T-helper 9 cell (primary cell): ENCODE results near the gene NOXO1.
"Not testable (repeated sequence)": the region's sequence is repeated elsewhere in the genome, so short reads cannot be mapped to it uniquely, and the experiment has no call there.

Experiments used
- DNase-seq: peaks from one replicate; pipeline ENCODE4 v3.0.0-alpha.2; 2020

NOXO1 gene

DNA sequence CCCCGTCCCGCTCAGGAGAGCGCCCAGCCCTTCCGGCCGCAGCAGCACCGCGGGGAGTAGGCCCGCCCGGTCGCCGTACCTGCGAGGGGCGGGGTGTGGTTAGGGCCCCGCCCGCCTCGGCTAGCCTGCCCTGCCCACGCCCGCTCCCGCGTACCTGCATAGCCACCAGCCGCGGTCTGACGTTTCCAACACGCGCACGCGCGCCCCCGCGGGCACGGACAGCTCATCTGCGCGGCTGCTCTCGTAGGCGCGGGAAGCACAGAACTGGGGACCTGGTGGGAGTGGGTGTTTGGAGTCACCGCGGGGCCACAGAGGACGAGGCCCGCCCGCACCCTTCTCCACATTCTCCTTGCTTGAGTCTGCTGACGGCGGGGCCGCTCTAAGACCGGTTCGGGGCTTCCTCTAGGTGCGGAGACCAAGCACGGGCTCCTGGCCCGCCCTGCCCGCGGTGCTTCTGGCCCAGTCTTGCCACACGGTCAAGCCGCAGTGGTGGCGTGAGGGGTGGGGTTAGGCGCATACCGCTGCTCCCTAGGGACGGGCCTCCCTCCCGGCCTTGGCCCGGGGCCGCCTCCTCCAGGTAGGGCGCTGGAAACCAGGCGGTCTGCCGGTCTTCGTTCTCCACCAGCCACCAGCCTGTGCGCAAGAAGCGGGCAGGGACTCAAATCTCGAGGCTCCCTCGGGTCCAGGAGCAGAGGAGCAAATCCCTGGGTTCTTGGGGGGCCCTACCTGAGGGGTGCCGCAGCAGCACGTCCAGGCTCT is 1.8 kb downstream of the NOXO1 start:
- DNase-seq: no peak

DNA sequence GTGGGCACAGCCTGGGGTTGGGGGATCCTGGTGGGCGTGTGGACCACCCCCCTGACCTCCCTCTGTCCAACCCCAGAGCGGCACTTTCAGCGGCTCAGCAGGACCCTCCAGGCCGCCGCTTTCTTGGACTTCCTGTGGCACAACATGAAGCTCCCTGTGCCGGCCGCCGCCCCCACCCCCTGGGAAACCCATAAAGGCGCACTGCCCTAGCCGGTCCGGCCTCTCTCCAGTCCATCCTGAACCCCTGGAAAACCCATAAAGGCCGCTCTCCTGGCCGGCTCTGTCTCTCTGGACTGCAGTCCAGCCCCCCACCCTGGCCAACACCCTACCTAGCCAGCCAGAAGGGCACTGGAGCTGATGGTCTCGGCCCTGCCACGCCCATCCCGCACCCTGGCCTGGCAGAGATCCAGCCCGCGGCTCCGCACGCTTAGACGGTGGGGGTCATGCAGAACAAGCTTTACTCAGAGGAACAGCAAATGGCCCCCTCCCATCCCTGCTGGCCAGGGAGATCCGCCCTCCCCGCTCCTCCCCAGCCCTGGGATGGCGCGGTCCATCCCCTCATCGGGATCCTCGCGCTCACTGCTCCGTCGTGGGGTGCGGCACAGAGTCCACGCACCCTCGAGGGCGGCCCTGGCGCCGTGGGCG is 2.7 kb downstream of the NOXO1 start:
- DNase-seq: no peak

DNA sequence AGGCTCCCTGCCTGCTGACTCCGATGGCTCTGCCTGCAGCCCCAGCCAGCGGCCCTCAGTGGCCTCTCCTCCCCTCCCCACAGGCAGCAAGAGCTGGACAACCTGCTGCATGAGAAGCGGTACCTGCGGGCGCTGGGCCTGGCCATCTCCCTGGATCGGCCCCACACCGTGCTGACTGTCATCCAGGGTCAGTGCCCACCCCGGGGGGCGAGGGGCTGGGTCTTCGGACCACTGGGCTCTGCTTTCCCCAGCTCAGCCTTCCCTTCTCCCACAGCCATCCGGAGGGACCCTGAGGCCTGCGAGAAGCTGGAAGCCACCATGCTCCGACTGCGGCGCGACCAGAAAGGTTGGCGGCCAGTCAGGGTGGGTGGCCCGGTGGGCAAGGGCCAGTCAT is 3.4 kb downstream of the NOXO1 start:
- DNase-seq: no peak

DNA sequence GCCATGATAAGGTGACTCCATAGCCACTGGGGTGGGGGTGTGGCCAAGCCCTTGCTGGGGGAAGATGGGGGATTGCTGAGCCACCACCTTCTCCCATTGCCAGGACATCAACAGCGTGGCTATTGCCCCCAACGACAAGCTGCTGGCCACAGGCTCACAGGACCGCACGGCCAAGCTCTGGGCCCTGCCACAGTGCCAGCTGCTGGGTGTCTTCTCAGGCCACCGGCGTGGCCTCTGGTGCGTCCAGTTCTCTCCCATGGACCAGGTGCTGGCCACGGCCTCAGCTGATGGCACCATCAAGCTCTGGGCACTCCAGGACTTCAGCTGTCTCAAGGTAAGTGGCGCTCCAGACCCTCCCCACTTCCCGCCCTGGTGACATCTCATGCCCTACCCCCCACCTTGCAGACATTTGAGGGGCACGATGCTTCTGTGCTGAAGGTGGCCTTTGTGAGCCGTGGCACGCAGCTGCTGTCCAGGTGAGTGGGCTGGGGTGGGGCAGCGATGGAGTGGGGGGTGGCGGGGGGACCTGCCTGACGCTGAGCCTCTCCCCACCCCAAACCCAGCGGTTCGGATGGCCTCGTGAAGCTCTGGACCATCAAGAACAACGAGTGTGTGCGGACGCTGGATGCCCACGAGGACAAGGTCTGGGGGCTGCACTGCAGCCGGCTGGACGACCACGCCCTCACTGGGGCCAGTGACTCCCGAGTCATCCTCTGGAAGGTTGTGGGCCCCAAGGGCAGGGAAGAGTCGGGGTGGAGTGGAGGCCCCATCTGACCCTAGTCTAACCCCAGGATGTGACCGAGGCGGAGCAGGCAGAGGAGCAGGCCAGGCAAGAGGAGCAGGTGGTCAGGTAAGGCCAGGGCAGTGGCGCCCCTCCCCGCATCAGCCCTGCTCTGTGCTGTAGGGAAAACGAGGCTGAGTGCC is 4.1 kb downstream of the NOXO1 start:
- DNase-seq: no peak

DNA sequence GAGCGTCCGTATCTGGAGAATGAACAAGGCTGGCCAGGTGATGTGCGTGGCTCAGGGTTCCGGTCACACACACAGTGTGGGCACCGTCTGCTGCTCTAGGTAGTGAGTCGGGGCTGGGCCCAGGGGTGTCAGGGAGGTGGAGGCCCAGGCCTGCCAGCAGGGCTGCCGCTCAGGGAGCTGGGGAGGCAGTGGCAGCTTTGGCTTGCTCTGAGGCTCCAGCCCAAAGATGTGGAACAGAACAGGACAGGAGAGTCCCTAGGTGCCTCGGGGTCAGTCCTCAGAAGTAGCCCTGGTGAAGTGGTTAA is 5.1 kb downstream of the NOXO1 start:
- no peak for DNase-seq

DNA sequence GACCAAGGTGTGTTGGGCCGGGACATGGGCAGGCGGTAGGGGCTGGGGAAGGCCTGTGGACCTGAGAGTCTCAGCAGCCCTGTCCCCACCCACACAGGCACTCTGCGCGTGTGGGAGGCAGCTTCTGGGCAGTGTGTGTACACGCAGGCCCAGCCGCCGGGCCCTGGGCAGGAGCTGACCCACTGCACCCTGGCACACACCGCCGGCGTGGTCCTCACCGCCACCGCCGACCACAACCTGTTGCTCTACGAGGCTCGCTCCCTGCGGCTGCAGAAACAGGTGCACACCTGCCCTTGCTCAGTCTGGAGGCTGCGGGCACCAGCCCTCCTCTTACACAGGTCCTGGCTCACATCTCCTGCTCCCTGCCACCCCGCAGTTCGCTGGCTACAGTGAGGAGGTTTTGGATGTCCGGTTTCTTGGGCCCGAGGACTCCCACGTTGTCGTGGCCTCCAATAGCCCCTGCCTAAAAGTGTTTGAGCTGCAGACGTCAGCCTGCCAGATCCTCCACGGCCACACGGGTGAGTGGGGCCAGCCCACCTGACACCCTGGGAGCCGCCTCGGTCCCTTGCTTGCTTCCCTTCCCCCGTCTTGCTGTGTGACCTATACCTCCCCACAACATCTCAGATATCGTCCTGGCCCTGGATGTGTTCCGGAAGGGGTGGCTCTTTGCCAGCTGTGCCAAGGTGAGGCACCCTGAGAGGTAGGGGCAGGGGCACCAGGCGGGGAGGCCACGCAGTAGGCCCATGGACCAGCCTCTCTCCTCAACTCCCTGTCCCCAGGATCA is 5.6 kb downstream of the NOXO1 start:
- no peak for DNase-seq

DNA sequence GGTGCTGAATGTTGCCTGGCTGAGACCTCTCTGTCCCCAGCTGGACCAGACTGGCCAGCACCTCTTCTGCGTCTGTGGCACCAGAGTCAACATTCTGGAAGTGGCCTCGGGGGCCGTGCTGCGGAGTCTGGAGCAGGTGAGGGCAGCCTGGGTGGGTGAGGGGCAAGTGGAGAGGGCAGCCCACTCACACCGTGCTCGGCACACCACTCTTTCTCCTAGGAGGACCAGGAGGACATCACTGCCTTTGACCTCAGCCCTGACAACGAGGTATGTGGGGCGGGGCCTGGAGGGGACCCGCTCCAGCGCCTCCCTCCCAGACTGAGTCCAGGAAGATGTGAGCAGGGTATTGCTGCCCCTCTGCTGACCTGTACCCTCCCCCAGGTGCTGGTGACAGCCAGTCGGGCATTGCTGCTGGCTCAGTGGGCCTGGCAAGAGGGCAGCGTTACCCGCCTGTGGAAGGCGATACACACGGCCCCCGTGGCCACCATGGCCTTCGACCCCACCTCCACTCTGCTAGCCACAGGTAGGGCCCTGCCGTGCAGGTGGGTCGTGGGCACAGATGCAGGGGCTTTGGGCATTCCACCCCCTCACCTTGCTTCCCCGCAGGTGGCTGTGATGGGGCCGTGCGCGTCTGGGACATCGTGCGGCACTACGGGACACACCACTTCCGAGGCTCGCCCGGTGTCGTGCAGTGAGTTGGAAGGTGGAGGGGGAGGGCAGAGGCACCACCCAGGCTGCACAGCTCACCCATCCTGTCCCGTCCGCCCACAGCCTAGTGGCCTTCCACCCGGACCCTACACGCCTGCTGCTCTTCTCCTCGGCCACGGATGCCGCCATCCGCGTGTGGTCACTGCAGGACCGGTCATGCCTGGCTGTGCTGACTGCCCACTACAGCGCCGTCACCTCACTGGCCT is 6.9 kb downstream of the NOXO1 start:
- DNase-seq: no peak

DNA sequence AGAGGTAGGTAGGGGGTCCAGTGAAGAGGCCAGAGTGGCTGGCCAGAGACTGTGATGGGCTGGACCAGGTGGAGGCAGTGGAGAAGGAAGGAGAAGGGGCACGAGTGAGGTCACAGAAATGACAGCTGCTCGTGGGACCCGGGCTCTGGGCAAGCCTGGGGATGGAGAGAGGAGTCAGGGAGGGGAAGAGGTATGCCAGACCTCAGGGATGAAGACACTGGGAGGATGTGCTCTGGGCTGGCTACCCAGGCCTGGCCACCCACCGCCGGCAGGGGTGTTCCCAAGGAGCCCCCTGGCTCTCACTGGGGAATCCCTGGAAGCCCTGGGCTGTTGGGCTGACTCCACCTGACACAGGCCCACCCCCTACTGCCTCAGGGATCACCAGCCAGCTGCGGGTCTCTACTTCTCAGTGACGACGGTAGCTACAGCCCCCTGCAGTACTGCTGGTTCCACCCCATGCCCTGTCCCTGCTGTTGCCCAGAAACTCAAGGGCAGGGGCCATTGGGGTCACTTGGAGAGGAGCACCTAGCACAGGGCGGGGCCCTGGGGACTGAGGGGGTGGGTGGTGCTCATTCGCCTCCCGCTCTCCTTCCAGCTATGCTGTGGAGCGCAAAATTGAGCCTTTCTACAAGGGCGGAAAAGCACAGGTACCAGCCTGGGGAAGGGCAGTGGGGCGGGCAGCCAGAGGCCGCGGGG is 7.7 kb downstream of the NOXO1 start:
- DNase-seq: no peak

DNA sequence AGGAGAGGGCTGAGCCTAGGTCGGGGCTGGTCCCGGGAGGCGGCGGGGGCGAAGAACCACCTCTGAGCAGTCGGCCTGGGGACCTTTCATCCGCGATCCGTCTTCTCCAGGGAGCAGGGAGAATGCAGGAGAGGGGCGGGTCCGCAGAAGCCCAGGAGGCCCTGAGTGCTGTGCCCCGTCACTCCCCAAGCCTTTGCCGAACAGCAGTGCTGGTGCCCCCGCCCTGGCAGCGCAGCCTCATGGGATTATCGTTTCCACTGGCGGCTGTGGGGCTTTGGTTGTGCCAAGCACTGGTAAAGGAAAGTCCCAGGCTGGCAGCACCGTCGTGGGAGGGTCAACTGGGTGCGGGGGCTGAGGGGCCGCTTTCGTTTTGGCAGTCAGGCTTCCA is 8.8 kb downstream of the NOXO1 start:
- DNase-seq: no peak

DNA sequence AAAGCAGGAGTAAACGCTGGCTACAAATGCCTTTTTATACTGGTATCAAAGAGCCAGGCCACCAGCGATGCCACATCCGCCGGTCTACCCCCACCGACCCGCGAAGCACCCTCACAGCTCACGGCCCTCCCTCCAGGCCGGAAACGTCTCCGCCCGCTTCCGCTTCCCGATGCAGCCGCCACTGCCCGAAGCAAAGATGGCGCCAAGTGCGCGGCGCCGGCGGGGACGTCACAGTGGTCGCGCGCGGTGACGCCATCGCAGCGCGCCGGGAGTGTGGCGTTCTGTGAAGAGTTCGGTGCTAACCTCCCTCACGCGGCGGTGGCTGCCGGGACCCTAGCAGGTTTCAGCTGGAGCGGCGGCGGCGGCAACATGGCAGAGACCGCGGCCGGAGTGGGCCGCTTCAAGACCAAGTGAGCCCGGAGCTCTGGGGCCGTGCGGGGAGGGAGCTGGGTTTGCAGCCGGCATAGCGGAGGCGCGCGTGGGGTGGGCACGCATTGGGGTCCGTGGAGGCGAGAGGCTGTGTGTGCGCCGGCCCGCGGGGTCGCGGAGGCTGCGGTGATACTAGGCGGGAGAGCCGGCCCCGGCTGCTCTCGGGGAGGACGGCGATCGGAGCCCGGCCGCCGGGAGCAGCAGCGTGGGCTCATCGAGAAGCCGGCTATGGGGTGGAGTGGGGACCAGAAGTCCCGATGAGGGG is 9.3 kb downstream of the NOXO1 start, which contains the start of gene TBL3:
Gene TBL3 (plus strand): TSS at position 258 of the 694 bp plus-strand sequence. CDS start 112 bp downstream, at position 370.
- DNase-seq: peak; percentile 95

DNA sequence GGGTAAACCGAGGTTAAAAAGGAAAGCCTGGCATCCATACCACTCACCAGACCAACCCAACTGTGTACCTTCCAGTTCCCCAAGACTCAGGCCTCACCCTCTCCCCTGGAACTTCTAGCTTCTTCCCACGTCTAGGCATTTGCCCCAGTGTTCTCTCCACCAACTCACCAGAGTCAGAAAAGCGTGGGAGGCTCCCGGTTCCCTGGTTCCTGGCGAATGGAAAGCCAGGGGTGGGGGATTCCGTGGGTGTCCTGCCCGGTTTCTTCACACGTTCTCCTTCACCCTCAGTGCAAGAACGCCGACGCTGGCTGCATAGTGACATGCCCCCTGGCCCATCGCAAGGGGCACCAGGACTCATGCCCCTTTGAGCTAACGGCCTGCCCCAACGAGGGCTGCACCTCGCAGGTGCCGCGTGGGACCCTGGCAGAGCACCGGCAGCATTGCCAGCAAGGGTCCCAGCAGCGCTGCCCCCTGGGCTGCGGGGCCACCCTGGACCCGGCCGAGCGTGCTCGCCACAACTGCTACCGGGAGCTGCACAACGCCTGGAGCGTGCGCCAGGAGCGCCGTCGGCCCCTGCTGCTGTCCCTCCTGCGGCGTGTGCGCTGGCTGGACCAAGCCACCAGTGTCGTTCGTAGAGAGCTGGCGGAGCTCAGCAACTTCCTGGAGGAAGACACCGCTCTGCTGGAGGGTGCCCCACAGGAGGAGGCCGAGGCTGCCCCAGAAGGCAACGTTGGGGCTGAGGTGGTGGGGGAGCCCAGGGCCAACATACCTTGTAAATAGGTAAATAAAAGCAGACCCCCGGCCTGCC is 12.9 kb downstream of the NOXO1 start:
- no peak for DNase-seq

DNA sequence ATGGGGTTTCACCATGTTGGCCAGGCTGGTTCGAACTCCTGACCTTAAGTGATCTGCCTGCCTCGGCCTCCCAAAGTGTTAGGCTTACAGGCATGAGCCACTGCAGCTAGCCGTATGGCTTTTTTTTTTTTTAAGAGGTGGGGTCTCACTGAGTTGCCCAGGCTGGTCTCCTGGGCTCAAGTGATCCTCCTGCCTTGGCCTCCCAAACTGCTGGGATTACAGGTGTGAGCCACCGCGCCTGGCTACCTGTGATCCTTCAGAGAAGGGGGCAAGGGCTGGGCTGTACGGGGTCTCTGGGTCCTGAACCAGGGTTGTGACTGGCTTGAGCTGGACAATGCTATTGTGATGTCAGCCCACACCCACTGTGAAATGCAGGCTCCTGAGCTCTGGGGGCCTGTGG is 14.8 kb downstream of the NOXO1 start, which contains the start of gene RNF151:
Gene RNF151 (plus strand): TSS at position 397 of the 400 bp plus-strand sequence. CDS start 26 bp downstream, outside the sequence.
- DNase-seq: no peak

DNA sequence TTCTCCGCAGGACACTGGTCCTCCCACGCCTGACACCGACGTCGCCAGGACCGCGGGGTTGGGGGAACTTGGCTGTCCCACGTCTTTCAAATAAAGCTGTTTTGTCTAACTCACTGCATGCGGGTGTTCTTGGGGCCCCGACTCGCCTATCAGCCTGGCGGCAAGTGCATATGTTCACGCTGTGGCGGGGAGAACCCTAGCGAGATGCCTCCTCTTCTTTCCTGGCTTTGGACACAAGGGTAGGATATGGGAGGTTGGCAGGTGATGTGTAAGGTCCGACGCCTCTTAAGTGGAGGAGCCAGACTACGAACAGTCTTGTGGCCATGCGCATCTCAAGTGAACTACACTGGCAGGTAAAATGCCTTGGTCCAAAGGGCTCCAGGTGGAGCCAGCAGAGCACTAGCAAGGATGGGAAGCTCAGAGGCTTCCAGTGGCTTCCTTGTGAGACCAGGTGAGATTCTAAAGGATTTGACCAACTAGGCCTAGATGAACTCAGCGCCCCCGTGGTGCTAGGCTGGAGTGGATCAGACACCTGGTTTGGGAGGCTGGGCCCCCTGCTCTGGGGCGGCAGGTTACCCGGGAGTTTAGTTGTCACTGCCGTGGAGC is 15.8 kb downstream of the NOXO1 start:
- no peak for DNase-seq

DNA sequence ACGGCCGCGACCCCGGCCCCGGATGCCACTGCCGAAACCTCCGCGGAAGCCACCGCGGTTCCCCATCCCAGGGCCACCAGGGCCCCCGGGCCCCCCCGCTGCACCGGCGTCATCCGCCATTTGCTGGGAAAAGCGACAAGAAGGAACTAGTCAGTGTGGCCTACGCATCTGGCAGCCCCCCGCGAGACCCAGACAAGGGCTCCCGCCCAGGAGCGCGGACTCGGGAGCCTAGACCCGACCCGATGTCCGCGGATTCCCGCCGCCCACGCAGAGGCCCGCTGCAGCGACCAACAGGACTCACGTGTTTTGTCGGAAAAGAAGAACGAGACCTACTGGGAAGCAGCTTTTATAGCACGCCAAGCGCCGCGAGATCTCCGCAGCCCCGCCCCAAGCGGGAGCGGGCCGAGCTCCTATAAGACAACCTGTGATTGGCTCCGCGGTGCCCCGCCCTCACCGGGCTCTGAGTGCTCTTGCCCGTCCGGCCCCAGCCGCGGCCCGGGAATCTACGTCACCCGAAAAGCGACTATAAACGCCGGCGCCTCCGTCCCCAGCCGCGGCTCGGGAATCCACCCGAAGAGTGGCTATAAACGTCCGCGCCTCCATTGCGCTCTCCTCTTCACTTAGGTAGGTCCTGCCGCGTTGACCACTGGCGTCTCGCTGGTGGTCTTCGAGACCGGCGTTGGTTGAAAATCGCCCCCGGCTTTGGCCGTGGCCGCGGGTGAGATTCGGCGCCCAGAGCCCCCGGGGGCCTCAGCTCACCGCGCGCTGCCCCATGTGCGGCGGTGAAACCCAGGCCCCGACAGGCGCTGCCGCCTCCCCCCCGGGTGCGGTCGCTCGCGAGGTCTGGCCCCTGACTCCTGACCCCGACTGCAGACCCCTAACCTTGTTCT is 16.5 kb downstream of the NOXO1 start, which contains the start of gene RPS2:
Gene RPS2 (minus strand): TSS at position 321 of the 890 bp plus-strand sequence. CDS start 201 bp downstream, at position 120.
- peak; percentile 99 for DNase-seq

DNA sequence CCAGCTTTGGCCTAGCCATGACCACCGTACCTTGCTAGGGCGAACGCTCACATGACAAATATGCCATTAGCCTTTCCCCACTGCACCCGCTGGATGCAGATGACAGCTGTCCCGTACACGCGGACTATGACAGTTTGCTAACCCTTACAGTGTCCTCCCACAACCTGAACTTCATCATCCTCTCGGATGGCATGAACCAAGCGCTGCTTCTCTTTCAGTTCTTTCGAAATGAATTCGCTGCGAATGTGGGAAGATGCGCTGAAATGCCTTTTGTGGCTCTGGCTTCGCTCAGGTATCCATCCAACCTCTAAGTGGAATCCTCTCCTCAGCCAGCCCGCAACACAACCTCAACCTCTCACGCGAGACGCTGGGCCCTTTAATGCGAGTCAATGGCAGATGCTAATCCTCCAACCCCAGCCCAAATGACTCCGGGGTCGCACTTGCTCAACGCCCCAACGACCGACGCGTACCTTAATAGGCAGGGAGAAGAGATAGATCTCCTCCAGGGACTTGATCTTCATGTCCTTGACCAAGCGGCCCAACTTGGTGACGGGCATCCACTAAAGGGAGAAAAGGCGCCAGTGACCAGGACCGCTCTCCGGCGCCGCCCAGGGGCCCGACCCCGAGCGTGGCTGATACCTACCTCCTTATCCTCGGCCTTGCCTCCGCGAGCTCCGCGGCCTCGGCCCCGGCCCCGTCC is 17.3 kb downstream of the NOXO1 start:
- DNase-seq: peak; percentile 37

DNA sequence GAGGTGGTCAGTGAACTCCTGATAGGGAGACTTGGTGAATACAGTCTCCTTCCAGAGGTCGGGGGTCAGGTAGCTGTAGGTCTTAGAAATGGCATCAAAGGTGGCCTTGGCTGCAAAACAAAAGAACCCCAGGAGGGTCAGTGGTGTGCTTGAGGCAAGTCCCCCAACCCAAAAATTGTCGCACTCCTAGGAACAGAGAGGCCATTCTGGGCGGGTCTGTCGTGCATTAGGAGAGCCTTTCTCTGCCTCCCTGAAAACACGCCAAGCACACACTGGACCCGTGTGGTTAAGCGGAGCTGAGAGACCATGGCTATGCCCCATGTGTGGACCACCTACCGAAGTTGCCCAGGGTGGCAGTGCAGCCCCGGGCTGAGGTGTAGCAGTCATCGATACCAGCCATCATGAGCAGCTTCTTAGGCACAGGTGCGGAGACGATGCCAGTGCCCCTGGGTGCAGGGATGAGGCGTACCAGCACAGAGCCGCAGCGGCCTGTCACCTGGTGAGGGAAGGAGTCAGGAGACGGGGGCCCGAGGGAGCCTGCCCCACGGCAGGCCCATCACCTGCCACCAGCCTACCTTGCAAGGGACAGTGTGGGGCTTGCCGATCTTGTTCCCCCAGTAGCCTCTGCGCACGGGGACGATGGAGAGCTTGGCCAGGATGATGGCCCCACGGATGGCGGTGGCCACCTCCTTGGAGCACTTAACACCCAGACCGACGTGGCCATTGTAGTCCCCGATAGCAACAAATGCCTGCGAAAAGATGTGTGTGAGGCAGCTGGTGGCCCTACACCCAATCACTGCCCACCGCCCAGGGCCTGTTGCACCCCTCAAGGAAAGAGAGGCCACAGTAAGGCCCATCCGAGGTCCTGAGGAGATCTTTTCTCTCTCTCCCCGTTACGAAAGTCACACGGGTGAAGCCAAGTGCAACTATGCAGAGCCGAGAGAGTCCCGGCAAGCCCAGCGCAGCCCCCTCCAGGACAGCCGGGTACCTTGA is 18.8 kb downstream of the NOXO1 start:
- DNase-seq: not testable (repeated sequence)
